Suppressor macrophage (primary cell): ENCODE data around the gene CD38.

Experiments
- DNase-seq, 4 experiments: peaks; one replicate each; pipeline ENCODE4 v3.0.0-alpha.2; 2020 to 2022

CD38 gene

DNA sequence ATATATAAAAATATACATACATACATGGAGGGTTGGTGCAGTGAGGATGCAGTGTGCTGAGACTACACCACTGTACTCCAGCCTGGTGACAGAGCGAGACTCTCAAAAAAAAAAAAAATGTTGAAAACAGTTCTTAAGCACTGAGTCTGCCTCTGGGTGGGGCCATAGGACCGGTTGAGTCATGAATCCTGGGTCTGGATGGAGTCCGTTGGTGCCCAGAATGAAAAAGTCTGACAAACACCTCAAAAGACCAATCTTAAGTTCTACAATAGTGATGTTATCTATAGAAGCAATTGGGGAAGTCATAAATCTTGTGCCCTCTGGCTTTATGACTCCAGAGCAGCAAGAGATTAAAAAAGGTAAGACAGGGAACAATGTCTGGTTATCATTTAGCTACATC, 90.0 kb downstream of the CD38 start:
- DNase-seq, result no peak

DNA sequence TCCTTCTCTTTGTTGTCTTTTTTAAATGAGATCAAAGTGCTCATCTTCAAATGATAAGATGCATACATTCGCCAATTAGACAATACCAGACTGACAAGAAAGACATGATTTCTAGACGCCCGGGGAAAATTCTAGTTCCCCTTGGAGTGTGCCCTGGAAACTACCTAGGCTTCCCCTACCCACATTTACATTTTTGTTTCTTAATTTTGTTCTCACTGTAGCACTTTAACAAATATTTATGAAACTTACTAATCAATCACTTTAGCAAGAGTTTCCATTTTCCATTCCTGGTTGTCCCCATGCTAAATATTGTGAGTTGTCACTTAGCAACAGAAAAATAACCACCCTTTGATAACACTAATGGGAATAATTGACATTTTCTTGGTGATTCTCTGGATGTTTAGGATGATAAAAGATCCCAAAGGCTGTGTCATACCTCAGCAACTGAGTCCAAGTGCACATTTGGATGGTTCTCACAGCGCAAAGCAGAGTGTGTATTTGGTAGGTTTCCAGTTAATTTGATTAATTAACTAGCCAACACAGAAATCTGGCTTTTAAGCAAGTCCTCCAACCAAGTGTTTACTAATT, 90.8 kb downstream of the CD38 start:
- DNase-seq, result no peak

DNA sequence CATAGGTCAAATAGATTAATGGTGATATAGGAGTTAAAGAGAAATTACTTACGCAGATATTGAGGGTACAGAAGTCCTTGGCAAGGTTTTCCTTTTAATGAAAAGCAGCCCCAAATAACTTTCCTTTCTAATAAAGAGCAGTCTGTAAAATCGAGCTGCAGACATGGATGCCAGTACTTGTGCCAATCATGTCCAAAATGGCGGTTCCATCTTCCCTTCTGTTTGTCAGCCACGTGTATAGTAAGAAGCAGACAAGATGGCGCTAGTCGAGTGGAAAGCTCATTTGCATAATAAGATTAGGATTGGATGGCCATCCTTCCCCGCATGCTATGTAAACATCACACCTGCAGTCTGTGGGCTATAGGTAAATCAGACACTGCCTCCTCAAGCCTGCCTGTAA, 92.0 kb downstream of the CD38 start:
- no peak for DNase-seq

DNA sequence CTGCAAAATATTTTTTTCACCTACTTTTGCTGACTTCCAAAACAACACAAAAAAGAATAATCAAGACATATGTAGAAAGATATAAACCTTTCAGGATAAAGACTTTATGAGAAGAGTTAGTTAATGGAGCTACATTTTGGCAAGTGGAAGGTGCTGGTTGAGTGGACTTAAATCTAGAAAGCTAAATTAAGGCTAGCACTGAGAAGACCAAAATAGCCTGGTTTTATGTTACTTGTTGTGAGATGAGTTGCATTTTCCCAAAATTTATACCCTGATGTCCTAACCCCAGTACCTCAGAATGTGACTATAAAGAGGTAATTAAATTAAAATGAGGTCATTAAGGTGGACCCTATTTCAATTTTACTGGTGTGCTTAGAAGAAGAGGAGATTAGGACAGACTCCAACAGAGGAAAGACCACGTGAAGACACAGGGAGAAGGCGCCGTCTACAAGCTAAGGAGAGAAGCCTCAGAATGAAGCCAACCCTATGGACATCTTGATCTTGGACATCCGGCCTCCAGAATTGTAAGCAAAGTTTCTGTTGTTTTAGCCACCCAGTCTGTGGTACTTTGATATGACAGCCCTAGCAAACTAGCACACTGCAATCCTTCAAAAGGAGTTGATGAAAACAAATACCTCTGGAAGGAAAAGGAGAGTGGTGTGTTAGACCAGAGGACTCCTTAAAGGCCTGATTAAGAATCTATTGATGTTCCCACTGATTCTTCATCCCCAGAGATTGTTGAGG, 93.0 kb downstream of the CD38 start:
- DNase-seq, result no peak

DNA sequence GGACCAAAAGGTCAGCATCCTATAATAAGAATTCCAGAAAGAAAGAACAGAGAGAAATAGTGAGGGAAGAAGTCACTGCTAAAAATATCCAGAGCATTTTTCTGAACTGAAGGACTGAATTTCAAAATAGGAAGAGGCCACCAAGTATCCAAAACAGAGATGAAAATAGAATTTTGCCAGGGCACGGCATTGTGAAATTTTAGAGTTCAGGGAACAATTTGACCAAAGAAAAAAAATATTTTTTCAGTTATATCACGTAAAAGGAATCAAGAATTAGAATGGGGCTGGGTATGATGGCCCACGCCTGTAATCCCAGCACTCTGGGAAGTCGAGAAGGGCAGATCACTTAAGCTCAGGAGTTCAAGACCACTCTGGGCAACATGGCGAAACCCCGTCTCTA, 95.0 kb downstream of the CD38 start:
- DNase-seq, result no peak

DNA sequence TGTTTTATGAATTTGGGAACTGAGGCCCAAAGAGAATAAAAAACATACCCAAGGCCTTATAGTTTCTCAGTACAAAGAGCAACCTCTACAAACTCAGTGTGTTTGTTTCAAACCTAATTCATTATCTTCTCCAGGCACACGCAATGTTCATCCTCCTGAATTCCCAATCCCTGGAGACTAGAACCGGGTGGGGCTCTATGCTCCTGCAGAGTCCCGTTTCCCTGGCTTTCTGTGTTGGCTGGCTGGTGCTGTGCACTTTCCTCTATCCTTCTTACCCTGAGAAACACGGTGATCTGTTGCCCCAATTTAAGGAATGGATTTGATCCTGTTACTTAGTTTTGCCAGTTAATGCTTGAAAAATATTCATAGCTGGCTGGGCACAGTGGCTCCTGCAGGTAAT, 96.5 kb downstream of the CD38 start:
- DNase-seq, result no peak

DNA sequence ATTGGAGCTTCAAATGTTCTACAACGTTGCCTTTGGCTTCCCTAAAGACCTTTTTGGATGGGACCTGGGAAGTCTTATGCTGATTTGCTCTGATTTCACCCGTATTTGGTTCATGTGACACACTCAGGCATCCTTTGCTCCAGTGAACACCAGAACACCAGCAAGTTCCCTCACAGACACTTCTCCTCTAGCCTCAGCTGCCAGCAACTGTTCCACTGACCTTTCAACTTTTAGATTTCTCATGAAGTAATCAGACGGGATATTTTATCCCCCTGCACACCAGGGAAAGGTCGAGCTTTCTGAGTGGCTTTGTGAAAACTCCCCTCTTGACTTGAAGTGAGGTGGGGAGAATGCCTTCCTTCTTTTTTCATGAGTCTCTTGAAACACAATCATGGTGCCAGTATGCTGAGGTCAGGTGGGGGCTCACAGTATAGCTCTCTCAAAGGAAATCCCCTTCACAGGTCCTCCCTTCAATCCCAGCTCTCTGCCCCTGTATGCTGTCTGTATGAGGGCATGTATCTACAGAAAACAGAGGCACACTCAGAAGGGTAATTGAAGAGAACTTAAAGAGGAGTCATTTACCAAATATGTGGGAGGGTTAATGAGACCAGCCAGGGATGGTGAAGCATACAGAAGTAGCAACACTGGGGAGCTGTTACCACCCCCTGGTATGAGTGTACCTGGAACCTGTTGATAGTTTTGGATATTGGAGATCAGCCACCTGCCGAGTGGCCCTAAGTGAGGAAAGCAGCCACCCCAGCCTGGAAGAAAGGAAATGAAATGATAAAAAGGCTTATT, 97.7 kb downstream of the CD38 start:
- no peak for DNase-seq

DNA sequence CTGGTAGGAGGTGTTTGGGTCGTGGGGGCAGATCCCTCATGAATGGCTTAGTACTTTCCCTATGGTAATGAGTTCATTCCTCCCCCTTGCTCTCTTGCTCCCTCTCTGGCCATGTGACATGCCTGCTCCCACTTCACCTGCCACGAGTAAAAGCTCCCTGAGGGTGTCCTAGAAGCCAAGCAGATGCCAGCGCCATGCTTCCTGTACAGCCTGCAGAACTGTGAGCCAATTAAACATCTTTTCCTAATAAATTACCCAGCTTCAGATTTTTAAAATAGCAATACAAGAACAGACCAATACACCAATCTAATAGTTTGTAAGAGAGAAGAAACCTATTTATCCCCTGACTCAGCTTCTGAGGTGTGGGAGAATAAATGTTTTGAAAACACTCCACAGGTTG, 99.9 kb downstream of the CD38 start:
- DNase-seq, result no peak

DNA sequence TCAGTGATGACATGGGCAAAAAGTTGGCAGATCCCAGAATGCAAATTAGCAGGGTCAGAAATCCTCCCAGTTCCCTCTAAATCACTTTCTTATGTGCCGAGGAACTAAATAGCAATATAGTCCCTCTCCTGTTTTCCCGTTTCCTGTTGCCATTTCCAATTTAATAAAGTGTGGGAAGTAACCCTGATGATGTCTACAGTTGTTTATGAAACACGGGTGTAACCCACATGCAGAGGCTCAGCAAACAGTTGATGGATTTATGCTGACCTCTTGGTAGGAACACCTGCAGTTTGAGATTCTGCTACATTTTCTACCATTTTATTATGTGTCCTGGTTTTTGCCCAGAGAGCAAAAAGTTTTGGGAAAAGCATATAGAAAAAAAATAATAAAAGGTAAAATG, 103.7 kb downstream of the CD38 start:
- DNase-seq, result no peak

DNA sequence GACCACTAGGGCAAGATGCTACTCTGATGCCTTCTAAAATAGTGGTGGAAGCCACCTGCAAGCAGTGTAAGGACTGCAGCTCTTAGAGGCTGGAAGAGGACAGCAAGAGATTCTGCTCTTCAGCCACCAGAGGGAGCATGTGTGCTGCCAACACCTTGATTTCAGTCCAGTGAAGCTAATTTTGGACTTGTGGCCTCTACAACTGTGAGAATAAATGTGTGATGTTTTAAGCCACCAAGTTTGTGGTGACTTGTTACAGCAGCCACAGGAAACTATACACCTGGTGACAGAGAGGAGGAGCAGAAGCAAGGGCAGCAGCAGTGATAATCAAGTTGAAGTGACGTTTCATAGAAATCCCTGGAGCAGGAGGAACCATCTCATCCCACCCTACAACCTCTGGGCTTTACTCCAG, 104.6 kb downstream of the CD38 start:
- DNase-seq, result peak; percentile 73 to 87 (median 80)

DNA sequence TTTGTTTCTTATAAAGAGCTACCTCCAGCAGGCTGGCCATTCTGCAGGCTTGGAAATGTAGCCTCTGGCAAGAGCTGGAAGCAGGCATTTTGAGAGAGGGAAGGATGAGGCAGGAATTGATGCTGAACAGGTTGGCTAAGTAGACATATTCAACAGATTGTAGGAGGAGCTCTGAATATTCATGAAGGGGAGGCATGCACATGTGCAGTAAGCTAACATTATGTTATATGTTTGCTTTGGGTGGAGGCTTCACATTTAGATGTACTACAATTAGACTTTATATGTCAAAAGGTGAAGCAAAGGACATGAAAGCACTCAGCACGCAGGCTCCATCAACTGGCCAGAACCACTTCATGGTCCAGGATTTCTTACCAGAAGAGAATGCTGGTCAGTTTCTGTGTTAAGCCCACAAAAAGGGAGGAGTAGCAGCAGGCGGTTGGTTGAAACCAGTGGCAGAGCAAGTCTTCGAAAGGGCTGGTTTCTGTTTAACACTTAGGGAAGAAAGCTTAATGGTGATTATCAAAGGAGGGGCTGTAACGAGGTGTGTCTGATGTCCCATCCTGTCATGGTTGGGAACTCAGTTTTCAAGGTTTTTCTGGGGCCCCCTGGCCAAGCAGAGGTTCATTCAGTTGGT, 105.6 kb downstream of the CD38 start:
- no peak for DNase-seq

DNA sequence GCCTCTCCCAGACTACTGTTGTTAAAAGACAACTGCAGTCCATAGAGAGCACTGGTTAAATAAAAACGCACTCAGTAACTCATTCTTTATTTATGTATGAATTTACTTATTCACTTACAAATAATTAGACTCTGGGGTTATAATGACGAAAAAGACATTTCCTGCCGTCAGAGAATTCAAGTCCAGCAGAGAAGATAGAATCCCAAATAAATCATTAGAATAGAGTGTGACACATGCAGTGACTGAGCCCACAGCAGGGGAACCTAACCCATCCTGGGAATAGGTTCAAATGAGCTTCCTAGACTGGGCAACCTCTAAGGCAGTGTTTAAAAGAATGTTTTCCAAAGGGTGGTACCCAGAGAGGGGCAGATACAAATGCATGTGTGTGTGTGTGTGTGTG, 106.5 kb downstream of the CD38 start:
- DNase-seq, result no peak

DNA sequence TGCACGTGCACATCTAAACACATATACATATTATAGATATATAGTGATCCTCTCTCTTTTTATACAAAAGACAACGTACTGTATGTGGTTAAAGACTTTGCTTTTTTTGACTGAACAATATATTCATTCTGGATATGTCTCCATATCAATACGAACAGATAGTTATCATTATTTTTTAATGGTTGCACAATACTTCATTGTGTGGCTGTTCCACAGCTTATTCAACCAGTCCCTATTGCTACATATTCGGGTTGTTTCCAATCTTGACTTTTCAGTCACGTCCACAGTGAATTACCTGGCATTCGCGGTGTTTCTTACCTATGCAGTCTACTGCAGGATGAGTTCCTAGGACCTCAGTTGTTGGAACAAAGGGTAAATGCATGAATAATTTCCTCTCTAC, 107.3 kb downstream of the CD38 start:
- DNase-seq, result no peak

DNA sequence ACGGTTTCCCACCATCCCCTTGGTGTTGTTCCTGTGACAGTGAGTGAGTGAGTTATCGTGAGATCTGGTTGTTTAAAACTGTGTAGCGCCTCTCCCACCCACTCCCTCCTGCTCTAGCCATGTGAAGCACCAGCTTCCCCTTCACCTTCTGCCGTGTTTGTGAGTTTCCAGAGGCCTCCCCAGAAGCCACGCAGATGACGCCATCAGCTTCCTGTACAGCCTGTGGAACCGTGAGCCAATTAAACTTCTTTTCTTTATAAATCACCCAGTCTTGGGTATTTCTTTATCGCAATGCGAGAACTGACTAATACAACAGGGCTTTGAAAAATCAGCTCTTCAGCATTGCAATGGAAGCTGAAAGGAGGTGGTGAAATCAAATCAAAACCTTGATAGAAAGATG, 110.4 kb downstream of the CD38 start:
- DNase-seq, result peak in 3 of 4 experiments; percentile 23 to 47 (median 39)

DNA sequence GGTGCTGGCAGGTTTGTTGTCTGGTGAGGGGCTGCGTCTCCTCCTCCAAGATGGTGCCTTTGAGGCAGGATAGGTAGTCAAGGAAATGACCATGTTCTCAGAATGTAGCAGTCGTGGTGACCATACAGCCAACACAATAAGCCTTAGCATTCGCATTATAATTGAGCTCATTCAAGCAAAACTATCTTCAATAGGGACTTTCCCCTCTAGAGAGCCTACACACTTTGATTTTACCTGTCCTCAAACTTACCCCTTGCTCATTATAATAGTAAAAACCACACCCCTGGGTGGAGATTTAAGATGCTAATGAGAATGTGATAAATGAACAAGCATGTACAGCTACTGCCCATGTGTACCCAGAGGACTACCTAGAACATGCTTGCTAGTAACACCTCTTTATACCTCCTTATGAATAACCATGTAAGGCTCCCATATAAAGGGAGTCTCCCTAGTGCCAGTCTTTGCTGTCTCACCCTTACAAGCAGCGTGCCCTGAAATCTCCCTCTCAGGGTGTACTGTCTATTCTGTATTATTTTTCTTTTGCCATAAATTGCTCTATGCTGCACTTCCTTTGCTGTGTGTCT, 112.2 kb downstream of the CD38 start:
- DNase-seq, result no peak

DNA sequence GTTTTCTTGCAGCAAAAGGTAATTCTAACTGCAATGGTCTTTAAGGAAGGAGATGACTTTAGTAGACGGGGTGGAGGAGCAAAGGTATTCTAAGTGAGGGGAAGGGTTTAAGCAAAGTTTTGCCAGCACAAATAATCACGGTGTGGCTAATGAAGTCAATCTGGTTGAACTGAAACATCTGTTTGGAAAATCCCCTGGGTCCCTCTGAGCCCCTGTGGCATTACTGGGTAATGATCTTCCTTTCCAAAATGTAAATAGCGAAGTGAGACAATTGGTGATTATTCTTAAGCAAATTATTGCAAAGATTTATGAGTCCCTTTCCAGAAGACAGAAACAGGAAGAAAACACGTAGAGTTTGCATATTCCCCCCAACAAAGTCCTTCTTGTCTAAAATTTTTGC, 113.2 kb downstream of the CD38 start:
- DNase-seq, result no peak

DNA sequence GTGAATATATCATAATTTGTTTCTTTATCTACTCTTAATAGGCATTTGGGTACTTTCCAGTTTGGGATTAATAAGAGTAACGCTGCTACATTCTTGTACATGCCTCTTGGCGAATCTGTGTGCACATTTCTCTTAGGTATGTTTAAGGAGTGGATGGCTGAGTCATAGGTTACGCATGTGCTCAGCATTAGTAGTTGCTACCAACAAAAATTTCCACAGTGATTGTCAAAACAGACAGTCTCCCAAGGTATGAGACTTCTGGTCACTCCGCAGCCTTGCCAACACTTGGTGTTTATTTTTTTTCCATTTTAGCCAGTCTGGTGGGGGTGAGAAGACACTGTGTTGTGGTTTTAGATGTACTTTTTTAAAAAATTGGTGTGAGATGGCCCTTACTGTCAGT, 115.8 kb downstream of the CD38 start:
- DNase-seq, result no peak

DNA sequence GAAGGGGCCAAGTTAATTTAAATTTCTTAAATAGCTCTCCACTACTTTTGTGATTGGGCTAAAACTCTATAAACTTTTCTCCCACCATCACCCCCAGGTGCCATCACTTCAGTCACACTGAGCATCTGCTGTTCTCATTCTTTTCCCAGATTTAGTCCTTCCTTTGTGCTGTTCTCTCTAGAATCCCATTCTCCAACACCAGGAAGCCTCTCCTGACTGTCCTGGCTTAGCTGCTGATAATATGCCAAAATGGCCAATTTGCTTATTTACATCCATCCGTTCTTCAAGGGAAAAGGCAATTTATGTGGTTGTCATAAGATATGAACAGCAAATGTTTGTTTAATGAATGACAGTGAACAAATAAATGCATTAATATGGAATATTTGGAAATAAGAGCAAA, 116.3 kb downstream of the CD38 start:
- no peak for DNase-seq

DNA sequence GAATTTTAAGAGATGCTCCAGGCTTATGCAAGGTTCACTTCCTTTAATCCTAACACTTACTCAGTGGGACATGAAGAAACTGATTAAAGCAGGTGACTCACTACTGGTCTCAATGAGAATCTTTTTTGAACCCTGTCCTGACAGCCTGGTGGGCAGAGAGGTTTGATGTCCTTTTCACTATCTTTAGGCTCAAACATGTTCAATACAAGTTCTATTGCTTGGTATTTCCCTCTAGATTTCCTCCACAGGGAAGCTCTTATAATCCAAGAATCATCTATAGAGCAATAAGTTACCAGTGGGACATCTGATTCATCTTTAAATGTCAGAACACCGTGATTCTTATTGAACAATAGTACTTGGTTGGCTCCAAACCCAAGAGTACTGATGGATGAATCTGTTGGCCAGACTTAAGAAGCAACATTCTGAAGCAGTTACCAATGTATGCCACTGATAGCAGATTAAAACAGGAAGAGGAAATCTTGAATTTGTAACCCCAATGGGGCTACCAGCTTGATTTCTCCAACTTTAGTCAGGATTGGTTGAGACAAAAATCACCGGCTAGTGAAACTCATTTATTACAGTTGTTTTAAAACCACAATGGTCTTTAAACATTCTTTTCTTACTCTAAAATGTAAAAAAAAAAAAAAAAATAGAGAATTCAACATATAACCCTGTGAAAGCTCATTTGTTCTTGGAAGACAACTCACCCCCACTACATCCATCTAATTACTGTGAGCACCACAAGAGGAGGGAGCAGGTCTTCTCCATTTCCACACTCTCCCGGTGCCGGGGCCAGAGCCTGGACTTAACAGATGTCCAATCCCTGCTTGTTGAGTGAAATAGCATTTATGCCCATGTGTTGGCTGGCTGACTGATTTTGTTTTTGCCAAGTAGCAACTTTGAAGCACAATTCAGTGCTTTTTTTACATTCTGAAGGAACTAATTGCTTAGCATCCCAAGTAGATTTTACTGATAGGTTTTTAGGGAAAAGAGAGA, 117.1 kb downstream of the CD38 start:
- DNase-seq, result peak in 2 of 4 experiments; percentile 37 to 44

DNA sequence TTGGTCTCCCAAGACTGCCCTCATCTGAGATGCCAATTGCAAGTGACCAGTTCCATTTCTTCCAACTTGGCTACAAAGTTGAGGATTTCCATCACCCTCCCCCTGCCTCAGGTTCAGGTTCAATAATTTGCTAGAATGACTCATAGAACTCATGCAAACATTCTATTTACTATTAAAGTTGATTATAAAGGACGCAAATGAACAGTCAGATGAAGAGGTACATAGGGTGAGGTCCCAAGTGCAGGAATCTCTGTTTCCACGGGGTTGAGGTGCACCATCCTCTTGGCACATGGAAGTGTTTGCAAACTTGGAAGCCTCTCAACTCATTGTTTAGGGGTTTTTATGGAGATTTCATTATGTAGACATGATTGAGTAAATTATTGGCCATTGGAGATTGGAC, 119.4 kb downstream of the CD38 start:
- DNase-seq, result no peak

DNA sequence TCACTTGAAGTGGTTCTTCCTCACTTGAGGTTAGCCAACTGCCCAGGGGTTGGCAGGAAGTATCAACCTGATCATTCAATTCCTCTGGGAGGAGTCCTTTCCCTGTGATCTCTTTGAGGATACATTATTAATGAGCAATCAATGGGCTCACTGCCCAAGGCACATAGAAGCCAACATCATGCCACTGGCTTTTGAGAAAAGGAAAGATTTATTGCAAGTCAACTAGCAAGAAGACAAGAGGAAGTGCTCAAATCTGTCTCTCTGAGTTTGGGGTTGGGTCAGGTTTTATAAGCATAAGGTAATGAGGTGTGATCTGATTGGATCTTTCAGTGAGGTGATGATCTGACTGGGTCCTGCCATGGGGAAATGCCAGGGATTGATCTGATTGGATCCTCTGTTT, 120.8 kb downstream of the CD38 start:
- DNase-seq, result no peak

DNA sequence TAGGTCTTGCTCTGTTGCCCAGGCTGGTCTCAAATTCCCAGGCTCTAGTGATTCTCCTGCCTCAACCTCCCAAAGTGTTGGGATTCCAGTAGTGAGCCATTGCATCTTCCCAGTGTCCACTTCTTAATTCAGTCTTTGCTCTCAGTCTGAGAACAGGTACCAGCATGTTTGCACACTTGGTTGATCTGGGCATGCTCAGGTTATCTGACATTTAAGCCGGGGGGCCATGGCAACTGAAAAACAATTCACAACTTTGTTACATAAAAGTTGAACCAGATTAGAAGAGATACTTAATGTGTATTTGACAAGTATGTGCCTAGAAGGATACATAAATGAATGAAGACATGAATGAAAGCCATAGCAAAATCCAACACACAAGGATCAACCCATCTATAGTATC, 121.4 kb downstream of the CD38 start:
- DNase-seq, result no peak
